ENCODE measurements around the gene HOXB5.

HOXB5 gene

DNA sequence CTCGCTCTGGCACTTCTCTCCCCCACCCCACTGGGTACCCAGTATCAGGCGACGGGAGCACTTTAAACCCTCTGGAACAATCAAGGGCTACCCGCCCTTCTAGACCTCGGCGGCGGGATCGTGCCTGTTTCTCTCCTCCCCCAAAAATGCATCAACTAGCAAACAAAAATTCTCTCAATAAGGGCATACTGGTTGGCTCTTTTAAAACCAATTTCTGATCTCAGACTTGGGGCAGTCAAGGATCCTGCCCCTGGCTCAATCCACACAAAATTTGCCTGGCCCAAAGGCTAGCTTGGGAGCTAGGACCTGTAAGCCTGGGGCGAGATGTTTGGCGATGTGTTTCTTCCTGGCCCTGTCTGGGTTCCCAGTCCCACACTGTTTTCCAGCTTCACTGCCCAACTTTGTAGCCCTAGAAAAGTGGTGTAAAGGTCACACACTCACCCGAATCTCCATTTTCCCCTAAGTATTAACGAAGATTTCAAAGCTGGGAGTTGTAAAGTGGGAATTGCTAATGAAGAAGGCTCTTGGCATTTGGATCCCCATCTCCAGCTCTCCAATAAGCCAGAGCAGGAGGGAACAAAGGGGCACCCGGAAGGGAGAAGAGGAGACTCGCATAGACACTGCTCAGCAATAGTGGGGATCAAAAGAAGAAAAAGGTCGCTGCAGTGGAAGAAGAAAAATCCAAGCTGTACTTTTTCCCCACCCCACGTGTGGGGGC is 34.3 kb downstream of the HOXB5 start:
- DNase-seq (ENCODE audit: low read depth), result no peak

DNA sequence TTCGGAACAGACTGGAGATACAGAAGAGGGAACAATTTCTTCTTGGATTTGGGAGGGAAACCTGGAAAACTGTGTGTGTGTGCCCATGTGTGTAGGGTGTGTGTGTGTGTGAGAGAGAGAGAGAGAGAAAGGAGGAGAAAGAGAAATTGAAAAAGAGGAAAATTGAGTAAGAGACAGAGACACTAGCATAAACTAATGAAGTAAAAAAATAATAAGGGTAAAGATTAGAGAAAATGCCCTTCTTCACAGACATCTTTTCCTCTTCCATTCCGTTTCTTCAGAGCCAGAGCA is 34.8 kb downstream of the HOXB5 start:
- no peak for DNase-seq (ENCODE audit: low read depth)

DNA sequence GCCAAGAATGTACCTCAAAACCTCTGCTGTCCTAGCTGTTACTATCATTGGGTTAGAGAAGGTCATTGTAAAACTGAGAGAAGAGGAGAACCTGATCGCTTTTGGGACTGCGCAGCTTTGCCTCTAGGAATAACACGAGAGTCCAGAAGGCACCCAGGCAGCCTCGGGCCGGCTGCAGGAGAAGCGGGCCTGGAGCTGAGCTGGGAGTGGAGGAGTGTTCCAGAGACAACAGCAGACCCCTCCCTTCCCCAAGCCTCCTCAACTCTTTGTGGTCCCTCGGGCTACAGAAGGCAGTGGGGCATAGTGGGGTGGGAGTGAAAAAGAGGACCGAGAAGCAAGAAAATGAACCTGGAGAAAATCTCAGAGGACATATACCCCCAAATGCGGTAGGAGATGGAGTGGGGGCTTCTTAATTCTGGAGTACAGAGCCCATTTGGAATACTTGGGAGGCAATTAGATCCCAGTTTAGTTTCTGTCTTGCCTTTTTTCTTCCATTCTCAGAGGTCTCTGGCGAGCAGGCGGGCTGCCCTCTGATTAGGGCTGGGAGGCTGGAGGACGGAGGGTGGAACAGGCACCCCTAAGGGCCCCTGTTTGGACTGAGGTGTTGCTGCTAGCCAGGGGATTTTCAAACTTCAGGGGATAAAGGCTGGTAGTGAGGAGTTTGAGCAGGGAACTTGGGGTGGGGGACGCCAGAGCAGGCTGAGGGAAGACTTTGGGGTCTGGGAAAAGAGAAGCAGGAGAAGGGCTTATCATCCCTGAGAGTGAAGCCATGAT is 35.3 kb downstream of the HOXB5 start:
- DNase-seq (ENCODE audit: low read depth), result no peak

DNA sequence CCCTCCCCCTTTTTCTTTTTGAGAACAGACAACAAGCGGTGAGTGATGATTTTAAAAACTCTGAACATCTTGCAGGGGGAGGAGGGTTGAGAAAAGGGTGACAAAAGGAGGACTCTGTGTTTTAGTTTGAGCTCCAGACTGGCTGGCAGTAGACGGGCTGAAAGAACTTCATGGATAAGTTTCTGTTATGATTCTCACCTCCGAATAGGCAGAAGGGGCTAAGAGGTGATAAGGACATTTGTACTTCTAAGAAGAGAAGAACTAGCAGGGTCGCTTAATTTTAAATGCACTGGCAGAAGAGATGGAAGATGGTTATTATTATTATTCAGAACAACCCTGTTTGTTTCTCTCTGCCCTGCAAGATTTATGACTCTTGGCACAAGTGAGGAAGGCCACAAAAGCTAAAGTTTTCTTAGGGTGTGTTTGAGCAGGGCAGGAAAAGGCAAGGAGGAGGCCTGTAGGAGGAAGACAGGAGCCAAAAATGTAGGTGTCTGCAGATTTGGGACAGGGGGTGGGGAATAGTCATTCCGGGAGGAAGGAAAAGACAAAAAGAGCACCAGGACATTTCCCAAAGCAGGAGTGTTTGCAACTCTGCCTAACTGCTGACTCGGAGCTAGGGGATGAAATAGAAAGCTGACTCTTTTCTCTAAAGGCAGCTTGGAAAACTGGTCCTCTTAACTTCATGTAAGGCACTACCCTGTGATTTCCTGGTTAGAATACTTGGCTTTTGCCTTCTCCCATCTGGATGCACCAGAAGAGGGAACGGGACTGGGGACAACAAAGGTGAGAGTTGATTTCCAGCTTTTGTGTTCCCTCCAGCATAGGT is 36.8 kb downstream of the HOXB5 start:
- no peak for DNase-seq (ENCODE audit: low read depth)

DNA sequence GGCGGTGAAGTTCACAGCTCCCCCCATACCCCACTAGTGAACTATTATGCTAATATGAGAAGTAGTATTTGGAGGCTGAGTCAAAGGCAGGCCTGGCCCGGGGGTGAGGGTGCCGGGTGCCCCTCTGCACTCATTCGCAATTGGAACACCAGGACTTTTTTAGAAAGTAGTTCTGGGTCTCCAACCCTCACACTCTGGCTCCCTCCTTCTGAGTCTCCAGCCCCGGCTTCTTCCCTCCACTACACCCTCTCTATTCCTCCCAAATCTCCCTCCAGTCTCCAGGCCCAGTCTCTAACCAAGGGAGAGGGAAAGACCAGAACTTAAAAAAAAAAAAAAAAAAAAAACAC is 37.4 kb downstream of the HOXB5 start:
- no peak for DNase-seq (ENCODE audit: low read depth)

DNA sequence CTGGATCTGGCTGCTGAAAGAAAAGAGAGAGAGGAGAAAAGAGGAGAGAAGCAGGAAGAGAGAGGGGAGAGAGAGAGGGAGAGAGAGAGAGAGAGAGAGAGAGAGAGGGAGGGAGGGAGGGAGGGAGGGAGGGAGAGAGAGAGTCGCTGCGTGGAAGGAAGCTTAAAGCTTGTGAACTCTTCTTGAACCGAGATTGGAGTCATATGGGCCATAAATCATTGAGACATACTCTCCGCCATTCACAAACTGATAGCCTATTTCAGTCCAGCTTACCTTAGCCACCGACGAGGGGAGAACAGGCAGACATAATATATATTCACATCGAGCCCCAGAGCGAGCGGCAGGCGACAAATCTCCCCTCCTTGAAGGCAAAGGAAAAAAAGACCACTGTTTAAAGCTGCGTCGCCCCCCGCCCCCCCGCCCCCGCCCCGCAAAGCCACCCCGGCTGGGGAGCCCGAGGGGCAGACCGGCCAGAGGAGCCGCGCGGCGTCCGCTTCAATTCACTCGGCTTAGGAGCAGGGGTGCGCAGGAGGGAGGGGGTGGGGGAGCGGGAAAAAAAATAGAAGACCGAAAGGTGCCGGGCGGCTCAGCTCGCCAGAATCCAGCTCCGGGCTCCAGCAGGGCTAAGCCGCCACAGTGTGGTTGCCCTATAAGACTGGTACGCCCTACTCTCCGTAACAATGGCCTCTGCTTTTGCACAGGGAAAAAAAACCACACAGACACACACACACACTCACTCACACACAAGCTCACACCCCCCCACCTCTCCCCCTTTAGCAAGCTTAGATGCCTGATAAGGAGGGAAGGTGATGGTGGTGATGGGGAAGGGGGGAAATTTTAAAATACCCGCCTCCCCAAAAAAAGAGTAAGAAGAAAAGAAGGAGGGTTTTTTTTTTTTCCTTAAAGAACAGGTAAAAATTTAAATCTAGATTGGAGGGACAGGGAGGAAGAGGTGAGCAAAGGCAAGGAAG is 38.0 kb downstream of the HOXB5 start:
- no peak for DNase-seq (ENCODE audit: low read depth)

DNA sequence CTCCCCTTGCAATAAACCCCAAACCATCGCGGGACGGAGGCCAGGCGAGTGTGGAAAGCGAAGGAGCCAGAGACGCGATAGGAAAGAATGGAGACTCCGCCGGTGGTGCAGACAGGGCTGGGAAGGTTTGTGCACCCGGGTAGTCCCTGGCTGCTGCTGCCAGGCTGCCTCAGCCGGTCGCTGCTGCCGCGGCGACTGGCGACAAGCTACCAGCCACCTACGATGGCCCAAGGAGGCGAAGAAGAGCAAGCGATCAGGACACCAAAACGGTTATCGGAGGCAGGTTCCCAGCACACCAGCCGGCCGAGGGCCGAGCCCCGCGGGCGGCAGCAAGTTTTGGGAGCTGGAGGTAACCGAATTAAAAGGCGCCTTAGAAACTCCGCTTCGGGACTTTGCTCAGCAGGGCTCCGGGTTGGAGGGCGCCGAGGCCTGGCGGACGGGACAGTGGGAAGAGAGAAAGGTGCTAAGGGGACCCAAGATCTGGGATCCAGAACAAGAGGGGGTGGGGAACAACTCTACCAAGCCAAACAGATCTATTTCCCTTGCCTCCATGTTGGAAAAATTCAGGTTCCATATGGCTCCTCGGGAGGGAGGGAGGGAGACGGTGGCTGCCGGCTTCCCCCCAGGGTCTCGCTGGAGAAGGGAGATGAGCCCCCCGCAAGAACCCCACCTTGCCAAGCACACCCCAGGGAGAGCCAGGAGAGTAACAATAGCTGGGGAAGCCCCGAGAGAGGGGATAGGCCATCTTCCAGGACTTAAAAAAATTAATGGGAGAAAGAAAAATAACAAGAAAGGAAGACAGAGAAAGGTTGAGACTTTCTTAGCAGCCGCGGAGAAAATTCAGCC is 38.9 kb downstream of the HOXB5 start:
- no peak for DNase-seq (ENCODE audit: low read depth)

DNA sequence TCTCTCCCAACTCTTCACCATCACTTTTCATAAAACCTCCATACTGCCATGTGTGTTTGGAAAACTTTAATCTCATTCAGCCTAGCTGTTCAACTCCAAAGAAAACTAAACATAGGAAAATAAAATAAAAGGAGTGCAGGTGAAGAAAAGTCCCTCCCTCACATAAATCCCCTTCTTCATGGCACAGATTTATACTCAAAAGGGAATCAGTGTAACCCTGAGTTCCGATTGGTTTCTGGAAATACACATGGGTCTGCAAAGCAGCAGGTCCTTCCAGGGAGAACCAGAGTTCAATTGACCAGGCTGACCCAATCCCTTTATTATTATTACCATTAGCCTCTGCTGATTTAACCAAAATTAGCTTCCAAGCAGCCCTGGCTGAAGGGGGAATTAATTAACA is 39.8 kb downstream of the HOXB5 start:
- DNase-seq (ENCODE audit: low read depth), result no peak

DNA sequence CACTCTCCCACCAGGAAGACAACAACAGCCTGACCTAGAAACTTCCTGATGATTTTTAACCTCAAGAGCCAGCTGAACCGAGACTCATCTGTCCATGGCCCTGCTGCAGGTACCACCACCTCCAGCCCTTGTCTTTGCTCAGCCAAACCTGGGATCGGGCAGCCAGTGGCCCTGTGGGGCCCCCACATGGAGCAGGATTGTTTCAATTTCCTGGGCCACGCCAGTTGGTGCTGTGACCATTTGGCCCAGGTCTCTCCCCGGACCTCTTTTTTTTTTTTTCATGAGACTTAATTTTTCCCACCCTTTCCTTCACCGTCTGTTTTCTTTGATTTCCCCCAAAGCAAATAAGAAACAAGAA is 40.4 kb downstream of the HOXB5 start:
- no peak for DNase-seq (ENCODE audit: low read depth)

DNA sequence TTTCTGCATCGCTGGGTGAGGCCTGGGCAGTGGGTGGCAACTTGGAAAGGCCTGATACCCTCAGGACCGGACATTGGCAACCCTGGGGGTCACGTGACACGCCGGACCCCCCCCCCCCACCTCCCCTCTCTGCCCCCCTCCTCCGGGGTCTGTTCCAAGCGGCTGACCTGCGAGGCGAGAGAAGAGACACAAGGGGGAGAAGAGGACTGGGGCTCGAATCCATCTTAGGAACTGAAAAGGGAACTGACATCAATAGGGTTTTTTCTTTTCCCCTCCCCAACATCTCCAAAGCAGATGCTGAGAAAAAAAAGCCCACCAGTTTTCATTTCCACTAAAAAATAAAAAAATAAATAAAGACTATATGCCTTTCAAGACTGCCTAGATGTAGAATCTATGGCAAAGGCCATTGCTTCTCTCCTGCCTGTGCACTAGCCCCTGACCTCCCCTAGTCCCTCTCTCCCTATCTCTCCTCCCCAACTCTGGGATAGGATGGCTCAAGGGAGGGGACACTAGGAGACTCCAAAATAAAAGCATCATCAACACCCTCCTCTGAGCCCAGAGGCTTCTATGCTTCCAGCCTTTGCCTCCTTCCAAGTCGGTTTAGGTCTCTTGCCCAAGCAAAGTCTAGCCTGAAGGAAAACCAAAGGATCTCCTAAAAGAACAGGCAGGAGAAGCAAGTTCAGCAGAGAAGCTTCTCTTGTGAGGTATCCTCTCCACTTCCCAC is 41.0 kb downstream of the HOXB5 start:
- no peak for DNase-seq (ENCODE audit: low read depth)

DNA sequence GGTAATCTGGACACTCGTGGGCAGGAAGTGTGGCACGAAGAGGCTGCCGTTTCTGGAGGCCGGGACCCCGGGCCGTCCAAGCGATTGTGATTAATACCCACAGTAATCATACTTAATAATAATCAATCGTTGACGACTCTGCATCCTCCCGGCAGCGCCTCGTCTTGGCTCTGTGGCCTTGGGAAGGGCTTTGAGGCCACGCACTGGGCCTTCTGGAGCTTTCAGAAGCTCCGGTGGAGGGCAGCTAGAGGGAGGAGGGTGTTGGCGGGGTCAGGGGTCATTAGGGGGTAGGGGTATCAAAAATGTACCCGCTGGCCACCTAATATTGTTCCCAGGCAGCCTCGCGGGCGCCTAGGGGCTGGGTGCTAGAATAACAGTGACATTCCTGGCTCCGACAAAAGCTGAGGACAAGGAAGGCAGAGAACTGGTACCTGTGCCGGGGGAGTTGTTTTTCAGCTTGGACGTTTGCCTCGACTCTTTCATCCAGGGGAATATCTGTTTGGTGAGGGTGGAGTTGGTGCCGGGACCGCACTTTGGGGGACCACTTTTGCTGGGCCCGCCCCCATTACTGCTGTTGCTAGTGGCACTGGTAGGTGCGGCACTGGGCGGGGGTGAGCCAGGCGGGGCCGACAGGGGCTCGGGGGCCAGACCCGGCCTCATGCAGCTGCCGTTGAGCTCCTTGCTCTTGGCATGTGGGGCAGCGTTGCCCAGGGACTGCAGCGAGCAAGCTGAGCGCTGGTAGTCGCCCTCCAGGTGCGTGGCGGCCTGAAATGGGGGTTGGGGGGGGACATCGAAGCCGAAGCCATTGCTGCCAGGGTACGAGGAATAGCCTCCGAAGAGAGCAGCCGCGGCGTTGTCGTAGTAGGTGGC is 41.7 kb downstream of the HOXB5 start:
- DNase-seq (ENCODE audit: low read depth), result no peak

DNA sequence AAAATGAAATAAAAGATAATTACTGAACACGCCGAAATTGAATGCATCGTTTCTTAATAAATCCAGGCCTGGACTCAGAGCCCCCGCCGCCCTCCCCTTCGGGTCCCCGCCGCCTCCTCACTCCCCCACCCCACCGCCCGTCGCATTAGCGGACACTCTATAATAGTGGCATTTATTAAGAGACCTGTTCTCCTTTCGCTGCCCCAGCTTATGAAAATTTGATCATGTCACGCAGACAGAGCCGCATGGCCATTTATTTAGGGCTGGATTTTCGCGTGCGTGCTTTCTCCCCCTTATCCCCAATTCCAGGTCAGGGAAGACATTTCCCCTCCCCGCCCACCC is 42.4 kb downstream of the HOXB5 start:
- DNase-seq (ENCODE audit: low read depth), result no peak

DNA sequence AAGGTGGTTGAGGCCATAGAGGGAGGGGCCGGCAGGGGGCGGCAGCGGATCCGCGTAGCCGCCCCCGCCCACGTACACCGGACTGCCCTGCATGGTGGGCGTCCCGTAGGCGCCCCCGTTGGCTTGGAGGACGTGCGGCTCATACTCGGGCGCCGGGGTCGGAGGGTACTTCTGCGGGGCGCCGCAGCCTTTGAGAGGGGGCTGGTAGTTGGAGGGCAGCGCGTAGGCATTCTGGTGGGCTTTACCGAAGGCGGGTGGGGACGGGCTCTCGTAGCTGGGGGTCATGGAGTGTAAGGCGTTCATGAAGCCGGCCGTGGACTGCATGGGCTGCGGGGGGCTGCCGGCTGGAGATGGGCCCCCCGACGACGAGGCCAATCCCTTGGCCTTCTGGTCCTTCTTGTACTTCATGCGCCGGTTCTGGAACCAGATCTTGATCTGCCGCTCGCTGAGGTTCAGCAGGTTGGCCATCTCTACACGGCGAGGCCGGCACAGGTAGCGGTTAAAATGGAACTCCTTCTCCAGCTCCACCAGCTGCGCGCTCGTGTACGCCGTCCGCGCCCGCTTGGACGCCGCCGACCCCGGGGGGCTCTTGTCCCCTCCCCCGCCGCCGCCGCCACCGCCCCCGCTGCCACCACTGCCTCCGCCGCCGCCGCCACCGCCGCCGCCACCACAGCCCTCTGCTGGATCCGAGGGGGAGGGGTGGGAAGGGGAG is 42.9 kb downstream of the HOXB5 start:
- no peak for DNase-seq (ENCODE audit: low read depth)

DNA sequence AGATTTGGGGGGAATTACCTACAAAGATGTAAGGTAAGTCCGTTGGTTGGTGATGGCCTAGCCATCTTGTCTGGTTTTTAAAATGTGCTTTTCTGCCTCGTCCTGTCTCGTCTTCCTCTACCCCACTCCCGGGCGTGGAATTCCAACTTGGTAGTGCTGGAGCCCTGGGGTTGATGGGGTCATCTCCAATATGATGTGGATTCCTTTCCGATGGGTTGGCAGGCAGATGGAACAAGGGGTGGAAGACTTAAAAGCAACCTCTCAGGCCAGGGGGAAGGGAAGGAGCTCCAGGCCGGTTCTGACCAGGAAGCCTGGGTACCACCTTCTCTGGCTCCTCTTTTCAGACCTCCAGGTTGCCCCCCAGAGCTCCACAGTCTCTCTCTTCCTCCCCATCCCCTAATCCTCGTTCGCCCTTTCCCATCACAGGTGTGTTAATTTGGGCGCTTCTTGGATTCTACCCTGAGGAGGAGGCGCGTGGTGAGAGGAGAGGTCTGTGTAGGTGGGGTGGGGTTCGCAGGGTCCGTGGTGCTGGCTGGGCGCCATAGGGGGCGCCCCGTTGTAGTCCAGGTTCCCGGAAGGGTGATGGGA is 43.6 kb downstream of the HOXB5 start:
- DNase-seq (ENCODE audit: low read depth), result no peak

DNA sequence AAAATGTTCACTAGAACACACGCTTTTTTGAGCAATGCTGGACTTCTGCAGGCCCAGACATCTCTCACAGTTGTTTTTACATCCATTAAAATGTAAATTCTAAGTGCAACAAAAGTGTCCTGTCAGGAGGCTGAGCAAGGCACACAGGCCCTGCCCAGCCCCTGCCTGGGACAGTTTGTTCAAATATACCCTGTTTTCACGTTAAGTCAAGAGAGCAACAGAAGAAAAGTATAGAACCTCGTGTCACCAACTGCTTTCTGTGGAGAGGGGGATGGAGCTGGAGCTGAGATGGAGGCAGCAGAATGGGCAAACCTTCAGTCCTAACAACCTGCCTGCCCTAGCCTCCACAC is 44.3 kb downstream of the HOXB5 start:
- DNase-seq (ENCODE audit: low read depth), result no peak

DNA sequence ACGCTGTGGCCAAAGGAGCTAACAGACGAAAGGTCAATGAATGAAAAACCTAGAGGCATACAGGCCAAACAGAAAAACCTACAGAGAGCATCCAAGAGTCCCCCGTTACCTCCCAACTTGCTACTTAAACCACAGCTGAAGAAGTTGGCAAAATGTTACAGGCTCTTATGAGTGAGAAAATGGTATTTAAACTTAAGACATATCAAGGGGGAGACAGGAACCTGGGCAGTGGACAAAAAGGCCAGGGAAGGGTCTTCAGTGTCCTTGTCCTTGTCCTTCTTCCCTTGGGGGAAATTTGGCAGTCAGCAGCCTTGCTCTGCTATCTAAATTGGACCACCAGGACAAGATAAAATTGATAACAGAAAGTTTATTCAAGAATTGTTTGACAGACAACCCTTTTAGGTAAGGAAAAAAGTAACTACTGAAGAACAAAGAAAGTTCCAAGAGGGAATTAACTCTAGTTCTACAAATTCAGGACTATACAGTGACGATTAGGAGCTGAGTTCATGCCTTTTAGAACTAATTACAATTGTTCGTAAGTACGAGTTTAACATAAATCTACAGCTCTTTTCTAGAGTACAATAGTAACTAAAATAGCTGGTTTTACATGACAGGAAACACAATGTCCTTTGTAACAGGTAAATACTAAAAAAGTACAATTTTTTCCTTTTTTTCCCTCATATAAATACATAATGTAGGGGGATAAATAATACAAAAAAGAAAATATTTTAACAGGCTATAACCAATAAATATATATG is 44.9 kb downstream of the HOXB5 start:
- DNase-seq (ENCODE audit: low read depth), result no peak

DNA sequence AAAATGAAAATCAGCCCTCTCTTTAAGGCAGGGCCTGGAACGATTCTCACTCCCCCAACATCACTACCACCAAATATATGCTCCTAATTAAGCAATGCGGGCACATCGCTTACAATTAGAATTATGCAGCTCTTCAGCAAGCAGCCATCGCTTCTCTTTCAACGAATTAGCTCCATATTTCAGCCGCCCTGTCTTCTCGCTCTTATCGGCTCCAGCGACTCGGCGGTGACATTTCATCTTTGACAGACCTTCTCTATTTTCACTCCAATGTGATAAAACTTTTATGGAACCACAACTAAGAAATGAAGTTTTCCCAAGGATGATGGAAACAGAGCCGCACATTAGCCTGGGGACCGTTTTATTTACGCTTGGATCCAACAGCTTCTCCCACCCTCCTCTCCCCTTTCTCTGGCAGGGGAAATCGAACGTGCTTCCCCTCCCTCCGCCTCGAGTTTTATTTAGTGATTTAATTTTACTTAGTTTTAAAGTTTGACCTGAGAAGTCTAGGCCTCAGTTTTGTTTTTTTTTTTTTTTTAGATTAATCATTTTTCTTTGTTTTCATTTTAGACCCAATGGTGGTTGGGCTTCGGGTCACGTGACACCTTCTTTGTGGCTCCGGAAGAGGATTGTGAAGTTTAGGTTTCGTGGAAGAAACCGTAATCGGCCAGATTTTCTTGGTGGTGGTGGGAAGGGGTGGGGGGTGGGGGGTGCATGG is 45.6 kb downstream of the HOXB5 start:
- peak; percentile 45 for DNase-seq (ENCODE audit: low read depth)

Measured in T-helper 22 cell (primary cell).